ENCODE data around the gene CPED1. TPM values are rescaled to one million over a fixed set of nuclear protein-coding genes. Genes with fewer than 3 reads are reported as not detected.

Gene CPED1
- total RNA-seq, 4 donors from 2014 or later: 4.4 to 20.2 (median 14.0) TPM

GRCh38 chr7:121079425-121080169 lies 91.1 kb downstream of the CPED1 start:
- intact Hi-C loops (cut with DNase I; ENCODE audit: low total_unique reads) (loop anchor here (2.0 kb wide), 1 partner anchor 93 kb away; no protein-coding TSS in a partner anchor), in situ Hi-C loops (cut with MboI; ENCODE audit: low pct_ligation_motif_present in 1 of 4, low pct_unique_long_range_greater_than_20kb in 1 of 4, low sequenced_read_pairs in 3 of 4) (loop anchor here (10.0 to 25.0 kb wide), 4 partner anchors 85 to 267 kb away; partner anchors contain the start of gene CPED1 (in 2 of the 4))
- no peak for DNase-seq
- WGBS, 2 donors (ENCODE audit: low coverage in 1 of 2): 60 to 86% methylated on average over 4 to 5 of the region's 5 CpGs
- Histone ChIP-seq H3K9me3 (no peaks in the 10 kb centered on the region), H3K27ac (no peak overlapping the region), H3K4me3 (no peak overlapping the region), H3K36me3 (no peaks in the 10 kb centered on the region), H3K4me1 (peaks cover 0 to 5% (median 1%) of the 10 kb centered on the region in 4 donors), H3K27me3 (no peaks in the 10 kb centered on the region)
- TF ChIP-seq POLR2A (IDR thresholded peaks at IDR 0.05): no peak

- peaks cover 0 to 5% (median 1%) of the 10 kb centered on the region in 4 donors for H3K4me1 ChIP-seq
- no peak for DNase-seq
- no peak overlapping the region for H3K4me3 ChIP-seq
- no peak for TF ChIP-seq CTCF (IDR thresholded peaks at IDR 0.05)
- TF ChIP-seq POLR2AphosphoS5 (IDR thresholded peaks at IDR 0.05): no peak
- H3K36me3 ChIP-seq: no peaks in the 10 kb centered on the region
- no peaks in the 10 kb centered on the region for H3K27me3 ChIP-seq
- no peak overlapping the region for H3K27ac ChIP-seq
- in situ Hi-C loops (cut with MboI; ENCODE audit: low pct_ligation_motif_present in 1 of 4, low pct_unique_long_range_greater_than_20kb in 1 of 4, low sequenced_read_pairs in 3 of 4) (loop anchor here in 3 of 4 donors (25.0 kb wide), 2 partner anchors 93 to 268 kb away; partner anchors contain the start of gene CPED1 (in 1 of the 3)), intact Hi-C loops (cut with DNase I; ENCODE audit: low total_unique reads) (no loop called here)
- 92 to 96% methylated on average over 2 of the region's 2 CpGs for WGBS, 2 donors (ENCODE audit: low coverage in 1 of 2)
- H3K9me3 ChIP-seq: no peaks in the 10 kb centered on the region
Measured at GRCh38 chr7:121080257-121080912, 91.9 kb downstream of the CPED1 start.

- 42 to 55% methylated on average over 4 of the region's 4 CpGs for WGBS, 2 donors (ENCODE audit: low coverage in 1 of 2)
- no peaks in the 10 kb centered on the region for H3K9me3 ChIP-seq
- no peaks in the 10 kb centered on the region for H3K27me3 ChIP-seq
- H3K4me3 ChIP-seq: no peak overlapping the region
- H3K36me3 ChIP-seq: no peaks in the 10 kb centered on the region
- no peak for DNase-seq
- H3K27ac ChIP-seq: no peak overlapping the region
- TF ChIP-seq EP300 (IDR thresholded peaks at IDR 0.05; ENCODE audit: low read depth): no peak
- TF ChIP-seq POLR2A (IDR thresholded peaks at IDR 0.05): no peak
- no peak for TF ChIP-seq POLR2AphosphoS5 (IDR thresholded peaks at IDR 0.05)
- TF ChIP-seq CTCF (IDR thresholded peaks at IDR 0.05): no peak
- peaks cover 0 to 5% (median 1%) of the 10 kb centered on the region in 4 donors for H3K4me1 ChIP-seq
- in situ Hi-C loops (cut with MboI; ENCODE audit: low pct_ligation_motif_present in 1 of 4, low pct_unique_long_range_greater_than_20kb in 1 of 4, low sequenced_read_pairs in 3 of 4) (loop anchor here in 3 of 4 donors (25.0 kb wide), 2 partner anchors 94 to 269 kb away; partner anchors contain the start of gene CPED1 (in 1 of the 3)), intact Hi-C loops (cut with DNase I; ENCODE audit: low total_unique reads) (no loop called here)
Measured at GRCh38 chr7:121080913-121081326, 92.4 kb downstream of the CPED1 start.

- WGBS, 2 donors (ENCODE audit: low coverage in 1 of 2): 48 to 50% methylated on average over 3 of the region's 3 CpGs
- TF ChIP-seq CTCF (IDR thresholded peaks at IDR 0.05) (peak; percentile 61 to 77 (median 72)), EP300 (IDR thresholded peaks at IDR 0.05; ENCODE audit: low read depth) (no peak)
- Histone ChIP-seq H3K4me3 (no peak overlapping the region), H3K9me3 (no peaks in the 10 kb centered on the region), H3K27ac (peak overlapping the region in 1 of 4 donors; percentile 26), H3K36me3 (no peaks in the 10 kb centered on the region), H3K27me3 (no peaks in the 10 kb centered on the region), H3K4me1 (peaks cover 0 to 5% (median 1%) of the 10 kb centered on the region in 4 donors)
- intact Hi-C loops (cut with DNase I; ENCODE audit: low total_unique reads) (no loop called here), in situ Hi-C loops (cut with MboI; ENCODE audit: low pct_ligation_motif_present in 1 of 4, low pct_unique_long_range_greater_than_20kb in 1 of 4, low sequenced_read_pairs in 3 of 4) (loop anchor here in 3 of 4 donors (25.0 kb wide), 2 partner anchors 94 to 269 kb away; partner anchors contain the start of gene CPED1 (in 1 of the 3))
- no peak for DNase-seq
Measured at GRCh38 chr7:121081327-121081936, 92.9 kb downstream of the CPED1 start.

Data from transverse colon (tissue), 4 donors.